Activated gamma-delta T cell treated with anti-CD3 and anti-CD28 coated beads, Interleukin-2, amount 50 U/mL, for 16 hours (primary cell): ENCODE measurements around the gene JPH2.

Experiments
- DNase-seq: peaks from one replicate; pipeline ENCODE4 v3.0.0-alpha.2; 2020; ENCODE audit warnings: low read depth

Gene JPH2

DNA sequence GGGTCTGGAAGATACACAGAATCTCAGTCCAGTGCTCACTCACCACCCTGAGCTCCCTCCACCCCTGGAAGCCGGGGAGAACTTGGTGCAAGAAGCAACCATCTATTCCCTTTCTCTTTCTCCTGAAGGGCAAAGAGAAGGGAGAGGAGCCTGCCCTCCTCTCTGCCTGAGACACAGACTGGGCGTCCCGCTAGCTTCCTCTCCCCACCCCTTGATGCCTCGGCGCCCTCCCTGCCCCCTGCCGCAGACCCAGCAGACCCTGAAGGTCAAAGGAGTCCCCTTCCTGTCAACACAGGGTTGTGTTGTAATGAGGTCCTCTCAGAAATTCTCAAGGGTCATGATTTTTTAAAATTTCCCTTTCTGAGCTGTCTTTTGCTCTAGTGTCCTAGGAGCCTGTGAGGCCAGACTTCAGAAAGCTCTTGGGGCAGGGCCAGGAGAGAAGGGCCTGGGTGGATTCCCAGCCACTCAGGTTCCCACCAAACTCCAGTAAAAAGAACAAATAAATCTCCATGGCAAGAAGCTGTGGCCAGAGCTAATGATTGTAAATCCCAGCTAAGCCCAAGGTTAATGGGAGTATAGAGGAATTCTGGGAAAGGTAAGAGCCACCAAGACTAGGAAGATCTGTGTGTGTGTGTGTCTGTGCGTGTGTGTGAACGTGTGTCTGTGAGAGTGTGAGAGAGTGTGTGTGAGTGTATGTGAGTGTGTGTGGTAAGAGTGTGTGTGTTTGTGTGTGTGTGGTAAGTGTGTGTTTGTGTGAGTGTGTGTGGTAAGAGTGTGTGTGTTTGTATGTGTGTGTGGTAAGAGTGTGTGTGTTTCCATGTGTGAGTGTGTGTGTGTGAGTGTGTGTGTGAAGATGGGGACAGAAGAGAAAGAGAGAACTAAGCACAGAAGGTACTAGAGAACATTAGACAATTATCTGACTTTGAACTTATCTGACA lies 1.1 kb upstream of the JPH2 start:
- DNase-seq = no peak

DNA sequence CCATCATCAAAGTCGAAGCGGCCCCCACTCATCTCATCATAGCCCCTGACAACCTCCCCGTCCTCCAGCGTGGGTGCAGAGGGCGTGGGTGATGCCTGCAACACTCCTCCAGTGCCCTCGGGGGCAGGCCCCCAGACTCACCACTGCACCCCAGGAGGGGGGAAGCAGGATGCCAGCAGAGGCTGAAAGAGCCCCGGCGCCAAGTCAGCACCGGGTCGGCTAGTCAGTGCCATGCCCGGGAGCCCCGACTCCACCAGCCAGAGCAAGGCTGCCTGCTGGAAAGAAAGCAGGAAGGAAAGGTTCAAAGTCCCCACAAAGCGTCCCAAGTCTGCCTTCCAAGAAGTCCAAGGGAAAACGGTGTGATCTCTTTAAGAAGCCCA lies 324 bp downstream of the JPH2 start:
- DNase-seq = no peak

DNA sequence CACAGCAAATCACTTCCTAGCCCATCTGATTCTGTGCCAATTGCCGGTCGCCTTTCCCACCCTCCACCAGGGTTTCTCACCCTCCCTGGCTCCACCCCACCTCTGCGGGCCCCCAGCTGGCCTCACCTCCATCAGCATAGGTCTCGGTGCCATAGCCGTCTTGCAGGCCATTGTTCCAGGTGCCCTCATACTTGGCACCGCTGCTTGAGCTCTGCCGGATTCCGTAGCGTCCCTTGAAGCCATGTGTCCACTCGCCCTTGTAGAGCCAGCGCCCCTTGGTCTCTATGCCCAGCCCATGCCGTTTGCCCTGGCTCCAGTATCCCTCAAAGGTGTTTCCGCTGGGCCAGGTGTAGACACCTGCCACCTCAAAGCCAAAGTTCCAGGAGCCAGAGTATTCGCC lies 787 bp downstream of the JPH2 start:
- DNase-seq = no peak

DNA sequence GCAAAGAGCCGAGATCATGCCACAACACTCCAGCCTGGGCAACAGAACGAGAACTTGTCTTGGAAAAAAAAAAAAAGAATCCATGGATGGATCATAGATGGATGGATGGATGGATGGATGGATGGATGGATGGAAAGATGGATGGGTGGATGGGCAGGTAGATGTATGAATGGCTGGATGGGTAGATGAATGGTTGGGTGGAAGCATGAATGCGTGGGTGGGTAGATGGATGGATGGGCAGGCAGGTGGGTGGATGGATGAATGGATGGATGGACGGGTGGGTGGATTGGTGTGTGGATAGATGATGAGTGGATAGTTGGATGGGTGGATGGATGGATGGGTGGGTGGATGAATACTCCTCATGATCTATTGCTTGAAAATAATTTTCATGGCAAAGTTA lies 1.4 kb downstream of the JPH2 start:
- no peak for DNase-seq

- no peak for DNase-seq
These were observed 3.7 kb downstream of the JPH2 start for GRCh38 chr20:44183282-44183681.

GRCh38 chr20:44182863-44183262 lies 4.1 kb downstream of the JPH2 start:
- no peak for DNase-seq

DNA sequence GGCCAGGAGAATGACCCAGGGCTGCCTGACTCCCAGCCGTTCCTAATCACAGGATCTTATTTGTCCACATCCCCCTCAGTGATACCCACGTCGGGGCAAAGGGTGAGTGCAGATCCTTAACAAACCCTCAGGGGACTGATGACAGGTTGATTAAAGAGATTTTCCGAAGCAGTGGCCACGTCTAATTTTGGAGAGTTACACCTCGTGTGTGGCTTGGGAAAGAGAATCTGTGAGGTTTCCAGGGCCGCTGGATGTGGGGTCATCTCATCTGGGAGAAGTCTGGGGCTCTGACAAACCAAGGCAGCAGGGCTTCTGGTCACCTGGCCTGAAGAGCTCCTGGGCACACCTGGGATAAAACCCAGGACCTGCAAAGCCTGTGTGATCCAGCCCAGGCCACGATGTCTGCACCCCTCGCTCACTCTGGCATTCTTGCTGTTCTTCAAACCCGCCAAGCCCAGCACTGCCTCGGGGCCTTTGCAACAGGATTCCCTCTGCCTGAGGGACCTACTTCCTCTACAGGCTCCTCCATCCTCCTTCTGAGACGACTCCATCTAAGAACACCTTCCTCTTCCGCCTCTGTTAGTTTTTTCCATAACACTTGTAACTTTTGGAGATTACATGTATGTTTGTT lies 4.7 kb downstream of the JPH2 start:
- no peak for DNase-seq

- DNase-seq = no peak
These were observed 5.4 kb downstream of the JPH2 start for GRCh38 chr20:44181611-44182010.

- no peak for DNase-seq
These were observed 6.2 kb downstream of the JPH2 start for GRCh38 chr20:44180814-44181213.

DNA sequence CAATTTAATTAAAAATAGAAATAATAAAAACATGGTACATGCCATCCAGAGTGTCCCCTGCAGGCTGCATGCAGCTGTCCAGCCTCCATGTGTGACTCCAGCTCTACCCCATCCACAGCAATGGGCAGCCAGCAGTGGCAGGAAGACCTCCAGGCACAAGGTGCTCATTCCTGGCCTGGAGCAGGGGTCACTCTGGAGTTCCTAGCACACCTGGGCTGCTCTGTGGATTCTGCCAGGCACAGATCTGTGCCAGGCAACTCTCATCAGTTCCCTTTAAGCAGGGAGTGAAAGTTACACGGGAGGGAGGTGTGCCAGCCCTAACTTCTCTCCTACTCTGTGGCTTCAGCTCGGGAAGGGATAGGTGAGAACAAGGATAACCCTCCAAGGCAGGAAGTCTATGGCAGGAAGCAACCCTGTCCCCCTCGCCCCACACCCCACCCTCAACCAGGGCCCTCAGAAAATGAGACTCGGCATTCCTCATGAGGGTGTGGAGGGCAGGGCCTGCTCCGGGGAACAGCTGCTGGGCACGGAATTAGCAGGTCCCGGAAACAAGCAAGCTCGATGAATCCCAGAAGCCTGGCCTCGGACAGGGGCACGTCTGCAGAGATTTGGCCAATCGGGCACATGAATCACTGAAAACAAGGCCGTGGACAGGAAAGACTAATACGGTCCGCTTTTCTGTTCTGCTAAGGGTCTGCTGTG lies 10.0 kb downstream of the JPH2 start:
- DNase-seq = no peak

GRCh38 chr20:44174996-44175765 lies 11.8 kb downstream of the JPH2 start:
- DNase-seq = no peak

GRCh38 chr20:44173846-44174245 lies 13.1 kb downstream of the JPH2 start:
- DNase-seq = no peak

- DNase-seq = no peak
These were observed 13.9 kb downstream of the JPH2 start for GRCh38 chr20:44173116-44173515.

- DNase-seq = no peak
These were observed 14.4 kb downstream of the JPH2 start for GRCh38 chr20:44172572-44172950.

- DNase-seq = no peak
These were observed 15.0 kb downstream of the JPH2 start for GRCh38 chr20:44171775-44172571.

- no peak for DNase-seq
These were observed 16.1 kb downstream of the JPH2 start for GRCh38 chr20:44170816-44171410.

DNA sequence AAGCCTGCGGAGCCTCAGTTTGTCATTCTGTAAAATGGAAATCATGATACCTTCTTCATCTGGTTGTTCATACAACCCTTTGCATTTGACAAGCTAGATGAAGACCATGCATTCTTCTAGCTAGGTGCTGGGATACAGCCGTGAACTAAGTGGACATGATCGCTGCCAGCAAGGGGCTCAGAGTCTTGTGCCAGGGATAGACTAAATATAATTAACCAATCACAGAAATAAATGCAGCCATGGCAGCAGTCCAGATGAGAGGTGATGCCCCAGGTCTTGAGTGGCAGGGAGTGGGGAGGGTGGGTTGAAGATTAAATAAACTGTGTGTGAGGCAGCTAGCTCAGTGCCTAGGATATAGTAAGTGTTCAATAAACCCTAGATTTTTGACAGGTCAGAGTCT lies 19.3 kb downstream of the JPH2 start:
- DNase-seq = no peak

DNA sequence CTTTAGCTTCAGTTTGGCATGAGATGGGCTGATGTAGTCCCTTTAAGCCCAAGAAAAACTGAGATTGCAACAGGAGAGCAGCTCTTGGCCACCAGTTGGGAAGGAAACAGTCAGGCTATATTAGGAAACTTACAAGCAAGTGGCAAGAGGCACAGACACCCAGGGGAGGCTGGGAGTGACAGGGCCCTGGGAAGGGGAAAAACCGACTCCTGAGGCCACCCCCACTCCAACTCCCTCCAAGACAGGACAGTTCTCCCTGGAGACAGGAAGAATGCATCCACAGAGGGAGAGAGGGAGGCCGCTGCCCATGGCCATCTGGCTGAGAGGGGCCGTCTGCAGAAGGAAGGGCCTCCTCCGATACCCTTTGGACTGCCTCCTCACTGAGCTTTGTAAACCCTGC lies 20.5 kb downstream of the JPH2 start:
- no peak for DNase-seq

DNA sequence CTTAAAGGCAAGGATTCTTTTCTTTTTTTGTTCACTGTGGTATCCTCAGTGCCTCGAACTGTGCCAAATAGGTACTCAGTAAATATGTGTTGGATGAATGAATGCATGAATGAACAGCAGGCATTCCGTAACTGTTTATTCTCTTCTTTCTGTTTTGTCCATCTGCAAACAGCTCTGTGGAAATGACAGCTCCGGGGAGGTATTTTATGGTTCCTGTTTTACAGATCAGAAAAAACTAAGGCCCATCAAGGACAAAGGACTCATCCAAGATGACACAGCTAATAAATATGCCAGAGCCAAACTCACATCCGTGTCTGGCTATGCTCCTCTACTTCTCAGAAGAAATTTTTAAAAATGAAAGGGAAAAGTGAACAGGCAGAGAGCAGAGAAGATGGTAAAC lies 21.0 kb downstream of the JPH2 start:
- no peak for DNase-seq

GRCh38 chr20:44160133-44160532 lies 26.9 kb downstream of the JPH2 start:
- DNase-seq = no peak

DNA sequence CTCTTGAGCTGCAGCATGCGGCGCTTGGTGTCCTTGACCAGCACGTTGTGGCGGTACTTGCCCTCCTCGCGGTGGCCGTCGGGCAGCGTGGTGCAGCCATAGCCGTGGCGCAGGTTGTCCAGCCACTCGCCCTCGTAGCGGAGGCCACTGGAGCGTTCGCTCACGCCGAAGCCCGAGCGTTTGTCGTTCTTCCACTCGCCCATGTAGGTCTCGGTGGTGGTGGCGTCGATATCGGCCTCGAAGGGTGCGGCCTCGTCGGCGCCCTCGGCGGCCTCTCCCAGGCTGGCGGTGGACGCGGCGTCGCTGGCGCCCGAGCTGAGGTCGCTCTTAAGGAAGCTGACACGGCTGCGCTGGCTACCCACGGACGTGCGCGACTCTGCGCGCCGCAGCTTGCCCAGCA lies 27.3 kb downstream of the JPH2 start:
- DNase-seq = no peak
